Psoas muscle (tissue), 8 donors: ENCODE results near the gene AMELX. TPM values are rescaled to one million over a fixed set of nuclear protein-coding genes. Genes with fewer than 3 reads are reported as not detected.
A peak's percentile ranks its signal among the peaks of the same experiment; 100 is the strongest.

Source experiments
- ATAC-seq, 4 donors: fragments of 200-7000 bp; cut with Tn5 transposase; one replicate each; pipeline ENCODE4 v1.9.1; 2020; ENCODE audit warnings: moderate library complexity in 3 of 4, mild to moderate bottlenecking in 2 of 4
- DNase-seq, 2 donors: peaks; one replicate each; pipeline ENCODE4 v3.0.0-alpha.2; 2020
- H3K27ac ChIP-seq: fragments of 200-600 bp; one replicate; pipeline ENCODE4 v1.8.0; 2022
- H3K27me3 ChIP-seq, 3 donors: fragments of 200-600 bp in 1 of 3; one replicate each; pipeline versions ENCODE4 v1.6.1 to v1.8.0; 2013 to 2022; ENCODE audit warnings: low read length in 2 of 3, mild to moderate bottlenecking in 2 of 3, moderate library complexity in 1 of 3; ENCODE audit not compliant: insufficient read depth in 3 of 3
- H3K36me3 ChIP-seq, 2 donors: fragments of 200-600 bp in 1 of 2; one replicate each; pipeline versions ENCODE4 v1.6.1 to v1.8.0; 2013 to 2022; ENCODE audit warnings: low read depth in 1 of 2, mild to moderate bottlenecking in 1 of 2, moderate library complexity in 1 of 2; ENCODE audit not compliant: insufficient read depth in 1 of 2
- H3K4me1 ChIP-seq: fragments of 200-600 bp; one replicate; pipeline ENCODE4 v1.8.0; 2022
- H3K4me3 ChIP-seq: fragments of 200-600 bp; one replicate; pipeline ENCODE4 v1.8.0; 2022; ENCODE audit warnings: mild to moderate bottlenecking
- H3K9me3 ChIP-seq: fragments of 200-600 bp; one replicate; pipeline ENCODE4 v1.8.0; 2022
- CTCF ChIP-seq: fragments of 200-600 bp; IDR thresholded peaks from one replicate; pipeline ENCODE4 v1.8.0; 2022; ENCODE audit warnings: antibody characterized with exemption
- WGBS, 3 donors: extraction: QIAGEN DNeasy Blood & Tissue Kit; methylation state at CpG; one replicate each; pipeline versions ENCODE4 v1.1.6 to v1.1.7; 2013; 5-methylcytosine and 5-hydroxymethylcytosine counted together
- intact Hi-C, 2 donors: fragments of 100-400 bp; cut with DNase I; formaldehyde crosslinking; loops; one replicate each; pipeline versions ENCODE4 v1.11.0 to v1.14.2; 2022
- polyA plus RNA-seq, 3 donors: library from polyadenylated mRNA; stranded (reverse); fragments of 200-250 nt; gene quantifications; one replicate each; pipeline ENCODE4 v1.2.3, GENCODE V29; 2013
- total RNA-seq, 4 donors: library from RNA; stranded (reverse); fragmentation: NEBNext Ultra II Directional in 2 of 4; extraction: Animal tissue kit (Norgen Biotek cat#: 25700) in 2 of 4; gene quantifications; one replicate each; pipeline versions ENCODE4 v1.2.1 to v1.2.4, GENCODE V29; 2021 to 2023
- donor health status: healthy with polysubstance abuse.
- donor health status: DM: no; HTN: no; CAD: no; lungs with moderate emphysema.
- donor health status: Bipolar disorder and iron deficiency.
- donor health status: healthy.
- donor health status: DM: yes; HTN: yes; CAD: no.
- donor health status: DM: no; HTN: no; CAD: no.
- donor health status: DM: no; HTN: no; CAD: no.
- donor health status: DM: yes; HTN: yes; CAD: no.

The AMELX gene
- total and polyA plus RNA-seq, 7 donors: not detected

- no peak for TF ChIP-seq CTCF
- Histone ChIP-seq H3K36me3 (no peaks in the 10 kb centered on the region), H3K9me3 (no peaks in the 10 kb centered on the region), H3K4me3 (no peak overlapping the region), H3K4me1 (no peaks in the 10 kb centered on the region), H3K27ac (no peak overlapping the region), H3K27me3 (no peaks in the 10 kb centered on the region)
- ATAC-seq: peak in 2 of 4 donors; percentile 67 to 69
- DNase-seq: no peak
- 57 to 73% (median 58%) methylated on average over 5 of the region's 5 CpGs for WGBS, 3 donors
- intact Hi-C loops: no loop called here
These were observed 16.0 kb downstream of the AMELX start for GRCh38 chrX:11309220-11309619.

- H3K4me1 ChIP-seq: no peaks in the 10 kb centered on the region
- intact Hi-C loops: no loop called here
- H3K4me3 ChIP-seq: no peak overlapping the region
- ATAC-seq: no peak
- WGBS, 3 donors: 35 to 54% (median 46%) methylated on average over 7 of the region's 7 CpGs
- TF ChIP-seq CTCF: no peak
- no peaks in the 10 kb centered on the region for H3K9me3 ChIP-seq
- H3K36me3 ChIP-seq: no peaks in the 10 kb centered on the region
- no peaks in the 10 kb centered on the region for H3K27me3 ChIP-seq
- DNase-seq: no peak
- H3K27ac ChIP-seq: no peak overlapping the region
These were observed 18.5 kb downstream of the AMELX start for GRCh38 chrX:11311706-11312105.

- ATAC-seq (peak in 1 of 4 donors; percentile 39), DNase-seq (no peak)
- Histone ChIP-seq H3K27ac (no peak overlapping the region), H3K4me3 (no peak overlapping the region), H3K27me3 (no peaks in the 10 kb centered on the region), H3K9me3 (peaks cover 12% of the 10 kb centered on the region), H3K4me1 (no peaks in the 10 kb centered on the region), H3K36me3 (no peaks in the 10 kb centered on the region)
- no peak for TF ChIP-seq CTCF
- WGBS, 3 donors: 54 to 69% (median 64%) methylated on average over 7 of the region's 7 CpGs
- intact Hi-C loops: no loop called here
These were observed 26.8 kb downstream of the AMELX start for GRCh38 chrX:11319806-11320520.

GRCh38 chrX:11321986-11322385 is 28.8 kb downstream of the AMELX start:
- no peaks in the 10 kb centered on the region for H3K36me3 ChIP-seq
- no peak for DNase-seq
- WGBS, 3 donors: 61 to 94% (median 72%) methylated on average over 2 of the region's 2 CpGs
- H3K9me3 ChIP-seq: peaks cover 12% of the 10 kb centered on the region
- H3K27ac ChIP-seq: no peak overlapping the region
- H3K27me3 ChIP-seq: no peaks in the 10 kb centered on the region
- H3K4me1 ChIP-seq: no peaks in the 10 kb centered on the region
- intact Hi-C loops: no loop called here
- H3K4me3 ChIP-seq: no peak overlapping the region
- peak in 1 of 4 donors; percentile 51 for ATAC-seq
- TF ChIP-seq CTCF: no peak

- no peak for TF ChIP-seq CTCF
- ATAC-seq (no peak), DNase-seq (no peak)
- 68 to 91% (median 91%) methylated on average over 3 of the region's 3 CpGs for WGBS, 3 donors
- intact Hi-C loops: no loop called here
- no peak overlapping the region for H3K4me3 ChIP-seq
- no peak overlapping the region for H3K27ac ChIP-seq
- no peaks in the 10 kb centered on the region for H3K27me3 ChIP-seq
- peaks cover 12% of the 10 kb centered on the region for H3K9me3 ChIP-seq
- no peaks in the 10 kb centered on the region for H3K4me1 ChIP-seq
- no peaks in the 10 kb centered on the region for H3K36me3 ChIP-seq
These were observed 34.9 kb downstream of the AMELX start for GRCh38 chrX:11328134-11328533.
